ENCODE data around the gene SERP1.
"Not testable (repeated sequence)": the region's sequence is repeated elsewhere in the genome, so short reads cannot be mapped to it uniquely, and the experiment has no call there.

SERP1 gene

DNA sequence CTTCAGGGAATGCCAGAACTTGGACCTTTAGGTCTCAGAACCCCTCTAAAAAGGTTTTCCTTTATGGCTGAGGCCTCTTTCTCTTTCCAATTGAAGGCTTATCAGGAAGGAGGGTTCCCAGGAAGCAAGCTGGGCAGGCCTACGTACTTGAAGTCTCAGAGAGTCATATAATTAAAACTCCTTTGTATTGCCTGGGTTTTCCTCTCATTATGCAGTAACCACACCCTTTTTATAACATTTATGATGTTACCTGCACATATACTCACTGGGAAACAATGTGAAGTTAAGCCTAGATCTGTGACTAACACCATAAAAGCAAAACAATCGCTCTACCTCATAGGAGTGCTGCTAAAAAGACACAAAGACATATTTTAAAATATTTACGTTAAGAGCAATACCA is 27.3 kb downstream of the SERP1 start:
- Histone ChIP-seq H3K4me3 (ENCODE audit: low read depth in 1 of 5, low read length in 5 of 5) (no peak overlapping the region), H3K9ac (ENCODE audit: low read length in 5 of 5) (no peak overlapping the region), H3K4me1 (ENCODE audit: control insufficient read depth in 5 of 5, insufficient read depth in 5 of 5, low read length in 5 of 5) (no peaks in the 10 kb centered on the region), H3K27me3 (ENCODE audit: control insufficient read depth in 5 of 5, insufficient read depth in 4 of 5, low read length in 5 of 5) (peaks cover 0 to 3% (median 0%) of the 10 kb centered on the region in 5 donors), H3K27ac (ENCODE audit: low read depth, low read length) (no peak overlapping the region), H3K36me3 (ENCODE audit: control insufficient read depth in 5 of 5, insufficient read depth in 5 of 5, low read length in 5 of 5) (no peaks in the 10 kb centered on the region), H3K9me3 (ENCODE audit: control insufficient read depth in 5 of 5, low read length in 5 of 5) (peaks cover 0 to 2% (median 0%) of the 10 kb centered on the region in 5 donors)

GRCh38 chr3:150515210-150515609 is 31.1 kb downstream of the SERP1 start:
- Histone ChIP-seq H3K27me3 (ENCODE audit: control insufficient read depth in 5 of 5, insufficient read depth in 4 of 5, low read length in 5 of 5) (peaks cover 0 to 1% (median 0%) of the 10 kb centered on the region in 5 donors), H3K4me3 (ENCODE audit: low read depth in 1 of 5, low read length in 5 of 5) (no peak overlapping the region), H3K4me1 (ENCODE audit: control insufficient read depth in 5 of 5, insufficient read depth in 5 of 5, low read length in 5 of 5) (no peaks in the 10 kb centered on the region), H3K36me3 (ENCODE audit: control insufficient read depth in 5 of 5, insufficient read depth in 5 of 5, low read length in 5 of 5) (no peaks in the 10 kb centered on the region), H3K9me3 (ENCODE audit: control insufficient read depth in 5 of 5, low read length in 5 of 5) (peaks cover 0 to 2% (median 0%) of the 10 kb centered on the region in 5 donors), H3K9ac (ENCODE audit: low read length in 5 of 5) (no peak overlapping the region), H3K27ac (ENCODE audit: low read depth, low read length) (no peak overlapping the region)

DNA sequence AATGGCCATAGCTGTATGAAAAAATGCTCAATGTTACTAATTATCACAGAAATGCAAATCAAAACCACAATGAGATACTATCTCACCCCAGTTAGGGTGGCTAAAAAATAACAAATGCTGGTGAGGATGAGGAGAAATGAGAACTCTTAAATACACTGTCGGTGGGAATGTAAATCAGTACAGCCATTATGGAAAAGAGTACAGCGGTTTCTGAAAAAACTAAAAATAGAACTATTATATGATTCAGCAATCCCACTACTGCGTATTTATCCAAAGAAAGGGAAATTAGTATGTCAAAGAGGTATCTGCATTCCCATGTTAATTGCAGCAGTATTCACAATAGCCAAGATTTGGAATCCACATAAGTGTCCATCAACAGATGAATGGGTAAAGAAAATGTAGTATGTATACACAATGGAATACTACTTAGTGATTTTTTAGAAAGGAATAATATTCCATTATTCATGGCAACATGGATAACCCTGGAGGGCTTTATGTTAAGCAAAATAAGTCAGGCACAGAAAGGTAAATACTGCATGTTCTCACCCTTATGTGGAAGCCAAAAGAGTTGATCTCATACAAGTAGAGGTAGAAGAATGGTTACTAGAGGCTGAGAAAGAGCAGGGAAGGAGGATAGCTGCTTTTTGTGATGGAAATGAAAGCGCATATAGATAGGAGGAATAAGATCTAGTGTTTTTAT is 35.0 kb downstream of the SERP1 start:
- Histone ChIP-seq H3K36me3 (ENCODE audit: control insufficient read depth in 5 of 5, insufficient read depth in 5 of 5, low read length in 5 of 5) (no peaks in the 10 kb centered on the region), H3K27ac (ENCODE audit: low read depth, low read length) (no peak overlapping the region), H3K4me1 (ENCODE audit: control insufficient read depth in 5 of 5, insufficient read depth in 5 of 5, low read length in 5 of 5) (no peaks in the 10 kb centered on the region), H3K9me3 (ENCODE audit: control insufficient read depth in 5 of 5, low read length in 5 of 5) (no peaks in the 10 kb centered on the region), H3K4me3 (ENCODE audit: low read depth in 1 of 5, low read length in 5 of 5) (no peak overlapping the region), H3K9ac (ENCODE audit: low read length in 5 of 5) (no peak overlapping the region), H3K27me3 (ENCODE audit: control insufficient read depth in 5 of 5, insufficient read depth in 4 of 5, low read length in 5 of 5) (no peaks in the 10 kb centered on the region)

- Histone ChIP-seq H3K27me3 (ENCODE audit: control insufficient read depth in 5 of 5, insufficient read depth in 4 of 5, low read length in 5 of 5) (peaks cover 0 to 7% (median 0%) of the 10 kb centered on the region in 5 donors), H3K9me3 (ENCODE audit: control insufficient read depth in 5 of 5, low read length in 5 of 5) (no peaks in the 10 kb centered on the region), H3K36me3 (ENCODE audit: control insufficient read depth in 5 of 5, insufficient read depth in 5 of 5, low read length in 5 of 5) (no peaks in the 10 kb centered on the region), H3K4me3 (ENCODE audit: low read depth in 1 of 5, low read length in 5 of 5) (no peak overlapping the region), H3K9ac (ENCODE audit: low read length in 5 of 5) (no peak overlapping the region), H3K4me1 (ENCODE audit: control insufficient read depth in 5 of 5, insufficient read depth in 5 of 5, low read length in 5 of 5) (no peaks in the 10 kb centered on the region), H3K27ac (ENCODE audit: low read depth, low read length) (no peak overlapping the region)
Observed at GRCh38 chr3:150509780-150510179, 36.5 kb downstream of the SERP1 start.

DNA sequence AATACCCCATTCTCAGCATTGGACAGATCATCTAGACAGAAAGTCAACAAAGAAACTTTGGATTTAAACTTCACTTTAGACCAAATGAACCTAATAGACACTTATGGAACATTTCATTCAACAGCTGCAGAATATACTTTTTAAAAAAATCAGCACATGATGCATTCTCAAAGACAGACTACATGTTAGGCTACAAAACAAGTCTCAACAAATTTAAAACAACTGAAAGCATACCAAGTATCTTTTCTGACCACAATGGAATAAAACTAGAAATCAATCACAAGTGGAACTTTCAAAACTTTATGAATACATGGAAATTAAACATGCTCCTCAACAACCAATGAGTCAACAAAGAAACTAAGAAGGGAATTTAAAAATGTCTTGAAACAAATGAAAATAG is 37.9 kb downstream of the SERP1 start:
- Histone ChIP-seq H3K4me3 (ENCODE audit: low read depth in 1 of 5, low read length in 5 of 5) (no peak overlapping the region), H3K9ac (ENCODE audit: low read length in 5 of 5) (no peak overlapping the region), H3K36me3 (ENCODE audit: control insufficient read depth in 5 of 5, insufficient read depth in 5 of 5, low read length in 5 of 5) (no peaks in the 10 kb centered on the region), H3K9me3 (ENCODE audit: control insufficient read depth in 5 of 5, low read length in 5 of 5) (no peaks in the 10 kb centered on the region), H3K27ac (ENCODE audit: low read depth, low read length) (no peak overlapping the region), H3K27me3 (ENCODE audit: control insufficient read depth in 5 of 5, insufficient read depth in 4 of 5, low read length in 5 of 5) (peaks cover 0 to 11% (median 0%) of the 10 kb centered on the region in 5 donors), H3K4me1 (ENCODE audit: control insufficient read depth in 5 of 5, insufficient read depth in 5 of 5, low read length in 5 of 5) (peaks cover 0 to 3% (median 0%) of the 10 kb centered on the region in 5 donors)

- Histone ChIP-seq H3K9me3 (ENCODE audit: control insufficient read depth in 5 of 5, low read length in 5 of 5) (peaks cover 0 to 5% (median 0%) of the 10 kb centered on the region in 5 donors), H3K9ac (ENCODE audit: low read length in 5 of 5) (no peak overlapping the region), H3K4me1 (ENCODE audit: control insufficient read depth in 5 of 5, insufficient read depth in 5 of 5, low read length in 5 of 5) (peaks cover 0 to 3% (median 0%) of the 10 kb centered on the region in 5 donors), H3K27me3 (ENCODE audit: control insufficient read depth in 5 of 5, insufficient read depth in 4 of 5, low read length in 5 of 5) (peaks cover 0 to 11% (median 0%) of the 10 kb centered on the region in 5 donors), H3K27ac (ENCODE audit: low read depth, low read length) (no peak overlapping the region), H3K4me3 (ENCODE audit: low read depth in 1 of 5, low read length in 5 of 5) (no peak overlapping the region), H3K36me3 (ENCODE audit: control insufficient read depth in 5 of 5, insufficient read depth in 5 of 5, low read length in 5 of 5) (no peaks in the 10 kb centered on the region)
Observed at GRCh38 chr3:150504483-150504882, 41.8 kb downstream of the SERP1 start.

DNA sequence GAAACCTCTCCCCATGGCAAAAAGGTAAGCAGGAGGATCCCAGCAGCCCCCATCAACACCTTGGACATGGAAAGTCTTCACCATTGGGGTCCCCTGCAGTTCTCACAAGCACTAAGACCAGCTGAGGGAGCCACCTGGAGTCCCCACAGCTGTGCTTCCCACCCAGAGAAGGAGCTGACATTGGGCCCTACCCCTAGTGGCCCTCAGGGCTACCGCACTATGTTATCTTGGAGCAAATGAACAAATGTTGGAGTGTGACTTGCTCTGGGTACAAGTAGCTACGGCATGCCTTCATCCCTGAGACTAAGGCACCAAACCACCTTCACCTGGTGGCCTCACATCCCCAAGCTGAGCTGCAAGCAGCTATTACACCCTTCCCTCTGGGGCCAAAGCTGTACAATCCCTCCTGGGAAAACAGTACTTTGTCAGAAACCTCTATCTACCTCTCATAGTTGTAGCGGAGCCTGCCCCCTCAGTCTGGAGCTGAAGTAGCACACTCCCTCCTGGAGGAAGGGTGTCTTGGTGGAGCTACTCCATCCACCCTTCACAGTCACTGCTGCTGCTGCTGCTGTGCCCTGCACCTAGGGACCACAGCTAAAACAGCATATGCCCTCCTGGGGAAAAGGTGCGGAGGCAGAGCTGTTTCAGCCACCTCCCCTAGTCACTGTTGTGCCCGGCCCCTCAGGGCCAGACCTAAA is 42.7 kb downstream of the SERP1 start:
- Histone ChIP-seq H3K27ac (ENCODE audit: low read depth, low read length) (no peak overlapping the region), H3K4me1 (ENCODE audit: control insufficient read depth in 5 of 5, insufficient read depth in 5 of 5, low read length in 5 of 5) (peaks cover 0 to 3% (median 0%) of the 10 kb centered on the region in 5 donors), H3K9ac (ENCODE audit: low read length in 5 of 5) (no peak overlapping the region), H3K9me3 (ENCODE audit: control insufficient read depth in 5 of 5, low read length in 5 of 5) (peaks cover 0 to 5% (median 0%) of the 10 kb centered on the region in 5 donors), H3K36me3 (ENCODE audit: control insufficient read depth in 5 of 5, insufficient read depth in 5 of 5, low read length in 5 of 5) (no peaks in the 10 kb centered on the region), H3K27me3 (ENCODE audit: control insufficient read depth in 5 of 5, insufficient read depth in 4 of 5, low read length in 5 of 5) (peaks cover 0 to 11% (median 0%) of the 10 kb centered on the region in 5 donors), H3K4me3 (ENCODE audit: low read depth in 1 of 5, low read length in 5 of 5) (no peak overlapping the region)

GRCh38 chr3:150500960-150501359 is 45.3 kb downstream of the SERP1 start:
- not testable (repeated sequence) for H3K9me3 ChIP-seq (ENCODE audit: control insufficient read depth in 5 of 5, low read length in 5 of 5); H3K36me3 ChIP-seq (ENCODE audit: control insufficient read depth in 5 of 5, insufficient read depth in 5 of 5, low read length in 5 of 5); H3K4me1 ChIP-seq (ENCODE audit: control insufficient read depth in 5 of 5, insufficient read depth in 5 of 5, low read length in 5 of 5); H3K4me3 ChIP-seq (ENCODE audit: low read depth in 1 of 5, low read length in 5 of 5); H3K27ac ChIP-seq (ENCODE audit: low read depth, low read length); H3K9ac ChIP-seq (ENCODE audit: low read length in 5 of 5)
- peaks cover 0 to 11% (median 0%) of the 10 kb centered on the region in 5 donors for H3K27me3 ChIP-seq (ENCODE audit: control insufficient read depth in 5 of 5, insufficient read depth in 4 of 5, low read length in 5 of 5)

DNA sequence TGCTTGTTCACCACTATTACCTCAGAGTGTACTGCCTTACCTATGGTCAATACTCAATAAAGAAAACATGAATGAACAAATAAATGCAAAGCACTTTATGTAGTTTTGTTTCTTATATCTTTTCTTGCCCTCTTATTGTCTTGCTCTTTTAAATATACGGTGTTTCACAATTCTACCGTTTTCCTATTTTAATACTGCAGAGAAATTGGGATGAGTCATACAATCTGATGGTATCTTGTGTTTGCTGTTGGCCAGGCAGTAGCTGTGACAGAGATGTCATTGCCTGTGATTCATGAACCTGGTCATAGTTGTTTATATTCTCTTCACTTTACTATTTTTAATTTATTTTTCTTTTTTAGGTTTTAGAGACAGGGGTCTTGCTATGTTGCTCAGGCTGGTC is 48.3 kb downstream of the SERP1 start:
- Histone ChIP-seq H3K9ac (ENCODE audit: low read length in 5 of 5) (no peak overlapping the region), H3K4me3 (ENCODE audit: low read depth in 1 of 5, low read length in 5 of 5) (no peak overlapping the region), H3K36me3 (ENCODE audit: control insufficient read depth in 5 of 5, insufficient read depth in 5 of 5, low read length in 5 of 5) (no peaks in the 10 kb centered on the region), H3K9me3 (ENCODE audit: control insufficient read depth in 5 of 5, low read length in 5 of 5) (peaks cover 0 to 5% (median 0%) of the 10 kb centered on the region in 5 donors), H3K27me3 (ENCODE audit: control insufficient read depth in 5 of 5, insufficient read depth in 4 of 5, low read length in 5 of 5) (no peaks in the 10 kb centered on the region), H3K27ac (ENCODE audit: low read depth, low read length) (no peak overlapping the region), H3K4me1 (ENCODE audit: control insufficient read depth in 5 of 5, insufficient read depth in 5 of 5, low read length in 5 of 5) (no peaks in the 10 kb centered on the region)

DNA sequence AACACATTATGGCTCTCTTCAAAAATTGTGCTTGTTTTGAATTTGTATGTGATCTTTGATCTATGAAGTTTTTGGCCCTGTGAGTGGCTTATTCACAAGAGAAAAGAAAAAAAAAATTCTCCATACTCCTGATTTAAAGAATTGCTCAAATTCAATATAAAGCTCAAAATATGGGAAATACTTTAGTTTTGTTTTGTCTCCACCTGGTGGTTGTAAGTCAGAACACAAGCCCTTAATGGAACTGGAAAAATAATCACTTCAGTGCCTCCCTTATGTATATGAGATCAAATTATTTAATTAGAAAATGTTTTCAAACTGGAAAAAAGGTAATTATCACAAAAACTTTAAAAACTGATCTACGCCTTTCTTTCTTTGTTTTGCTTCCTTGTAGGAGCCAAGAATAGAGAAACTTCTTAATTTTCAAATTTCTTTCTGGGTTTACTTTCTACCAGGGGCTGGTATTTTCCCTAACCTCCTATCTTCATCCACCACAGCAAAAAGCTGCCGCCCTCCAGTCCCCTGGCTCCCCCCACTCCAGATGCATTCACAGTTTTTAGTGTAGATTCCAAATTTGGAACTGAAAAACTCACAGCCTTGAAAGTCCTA is 50.6 kb downstream of the SERP1 start:
- Histone ChIP-seq H3K27me3 (ENCODE audit: control insufficient read depth in 5 of 5, insufficient read depth in 4 of 5, low read length in 5 of 5) (no peaks in the 10 kb centered on the region), H3K4me1 (ENCODE audit: control insufficient read depth in 5 of 5, insufficient read depth in 5 of 5, low read length in 5 of 5) (no peaks in the 10 kb centered on the region), H3K36me3 (ENCODE audit: control insufficient read depth in 5 of 5, insufficient read depth in 5 of 5, low read length in 5 of 5) (no peaks in the 10 kb centered on the region), H3K27ac (ENCODE audit: low read depth, low read length) (no peak overlapping the region), H3K9ac (ENCODE audit: low read length in 5 of 5) (no peak overlapping the region), H3K9me3 (ENCODE audit: control insufficient read depth in 5 of 5, low read length in 5 of 5) (peaks cover 0 to under 1% (median 0%) of the 10 kb centered on the region in 5 donors), H3K4me3 (ENCODE audit: low read depth in 1 of 5, low read length in 5 of 5) (no peak overlapping the region)

Data from subcutaneous abdominal adipose tissue (tissue), 5 donors.